DMS79 (cell line): Measurements from ENCODE around the gene ABCC2.
"Not testable (repeated sequence)": the region's sequence is repeated elsewhere in the genome, so short reads cannot be mapped to it uniquely, and the experiment has no call there.

Experiments
- DNase-seq: peaks from one replicate; lab custom pipeline; 2025; lab: John Stamatoyannopoulos, UW

Gene ABCC2

DNA sequence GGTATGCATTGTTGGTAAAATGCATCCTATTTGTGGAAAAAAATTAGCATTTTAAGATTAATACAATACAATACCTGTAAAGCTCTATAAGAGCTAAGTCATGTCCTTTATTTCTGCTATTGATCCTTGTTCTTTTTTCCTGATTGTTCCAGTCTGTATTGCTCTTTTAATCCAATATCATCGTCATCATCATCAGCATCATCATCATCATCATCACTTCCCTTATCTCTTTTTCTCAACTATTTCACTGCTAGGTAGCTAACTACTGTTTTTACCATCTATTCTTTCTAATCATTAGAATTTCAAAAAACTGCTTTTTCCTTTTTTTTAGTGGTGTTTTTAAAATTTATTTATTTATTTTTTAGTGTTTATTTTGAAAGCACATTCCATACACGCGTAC is 71.2 kb downstream of the ABCC2 start:
- DNase-seq = no peak

DNA sequence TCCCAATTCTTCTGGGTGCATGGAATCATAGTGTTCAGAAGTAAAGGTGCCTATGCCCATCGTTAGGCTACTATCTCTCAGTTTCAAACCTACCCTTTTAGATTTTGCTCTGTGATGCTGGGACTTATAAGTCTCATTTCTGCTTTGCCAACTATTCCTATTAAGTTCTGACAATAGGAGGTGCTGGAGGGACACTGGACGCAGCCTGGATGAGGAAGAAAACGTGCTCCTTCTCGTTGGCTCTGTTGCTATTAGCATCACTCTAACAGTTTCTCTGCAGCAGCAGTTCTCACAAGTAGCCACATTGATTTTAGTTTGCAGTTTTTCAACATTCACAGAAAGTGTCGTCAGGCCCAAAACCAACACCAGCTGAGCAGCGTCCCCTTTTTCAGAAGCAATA is 72.4 kb downstream of the ABCC2 start:
- DNase-seq = no peak

DNA sequence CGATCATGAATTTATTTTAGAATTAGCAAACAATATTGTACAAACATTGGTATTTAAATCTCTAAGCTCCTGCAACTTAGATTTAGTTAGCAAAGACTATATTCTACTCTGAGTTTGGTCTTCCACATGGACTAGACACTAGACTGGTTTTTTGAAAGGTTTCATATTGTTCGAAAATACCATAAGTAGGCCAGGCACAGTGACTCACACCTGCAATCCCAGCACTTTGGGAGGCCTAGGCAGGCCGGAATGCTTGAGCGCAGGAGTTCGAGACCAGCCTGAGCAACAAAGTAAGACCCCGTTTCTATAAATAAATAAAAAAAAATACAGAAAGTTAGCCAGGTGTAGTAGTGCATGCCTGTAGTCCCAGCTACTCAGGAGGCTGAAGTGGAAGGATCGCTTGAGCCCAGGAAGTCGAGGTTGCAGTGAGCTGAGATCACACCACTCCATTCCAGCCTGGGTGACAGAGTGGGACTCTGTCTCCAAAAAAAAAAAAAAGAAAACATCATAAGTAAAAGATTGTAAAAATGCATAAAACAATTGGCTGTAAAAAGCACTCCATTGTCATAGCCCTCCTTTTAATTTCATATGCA is 73.1 kb downstream of the ABCC2 start:
- no peak for DNase-seq

DNA sequence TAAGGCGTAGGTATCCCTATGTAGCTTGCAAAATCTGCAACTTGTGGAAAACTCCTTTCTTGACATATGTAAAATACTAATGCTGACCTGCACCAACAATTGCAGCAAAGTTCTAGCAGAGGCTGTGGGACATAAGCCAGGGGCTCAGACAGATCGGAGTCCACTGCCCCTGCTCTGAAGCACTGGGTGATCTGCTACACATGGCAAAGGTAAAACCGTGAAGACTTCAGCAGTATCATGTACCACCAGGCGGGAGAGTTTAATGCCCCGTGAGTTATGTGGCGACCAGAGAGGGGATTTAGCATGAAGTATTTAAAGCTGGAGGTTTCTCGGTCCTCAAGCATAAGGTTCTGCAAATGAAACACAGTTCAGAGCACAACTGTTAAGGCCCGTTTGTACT is 76.4 kb downstream of the ABCC2 start:
- DNase-seq = no peak

DNA sequence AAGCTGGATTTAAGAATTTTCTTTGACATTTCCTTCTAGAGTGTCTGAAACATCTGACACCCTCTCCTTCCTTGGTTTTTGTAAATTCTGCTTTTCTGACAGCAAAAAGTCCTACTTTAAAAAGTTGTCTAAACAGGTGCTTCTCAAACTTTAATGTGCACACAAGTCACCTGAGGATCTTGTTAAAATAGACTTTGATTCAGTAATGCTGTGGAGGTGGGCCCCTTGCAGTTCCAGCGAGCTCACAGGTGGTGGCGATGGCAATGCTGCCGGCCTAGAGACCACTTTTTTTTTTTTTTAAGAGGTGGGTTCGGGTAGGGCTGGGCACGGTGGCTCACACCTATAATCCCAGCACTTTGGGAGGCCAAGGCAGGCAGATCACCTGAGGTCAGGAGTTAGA is 77.1 kb downstream of the ABCC2 start:
- DNase-seq = no peak

DNA sequence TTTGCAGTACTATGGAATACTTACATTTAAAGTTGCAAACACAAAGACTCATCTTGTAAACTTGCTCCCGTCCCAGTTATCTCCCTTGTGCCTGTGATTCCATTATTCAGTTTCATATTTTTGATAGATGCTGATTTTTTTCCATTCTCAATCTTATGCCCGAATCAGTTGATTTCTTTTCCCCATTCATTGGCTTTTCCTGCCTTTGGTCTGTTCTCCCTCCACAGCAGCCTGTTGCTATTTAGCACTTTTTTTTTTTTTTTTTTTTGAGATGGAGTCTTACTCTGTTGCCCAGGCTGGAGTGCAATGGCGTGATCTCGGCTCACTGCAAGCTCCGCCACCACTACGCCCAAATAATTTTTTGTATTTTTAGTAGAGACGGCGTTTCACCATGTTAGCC is 78.0 kb downstream of the ABCC2 start:
- DNase-seq = no peak

DNA sequence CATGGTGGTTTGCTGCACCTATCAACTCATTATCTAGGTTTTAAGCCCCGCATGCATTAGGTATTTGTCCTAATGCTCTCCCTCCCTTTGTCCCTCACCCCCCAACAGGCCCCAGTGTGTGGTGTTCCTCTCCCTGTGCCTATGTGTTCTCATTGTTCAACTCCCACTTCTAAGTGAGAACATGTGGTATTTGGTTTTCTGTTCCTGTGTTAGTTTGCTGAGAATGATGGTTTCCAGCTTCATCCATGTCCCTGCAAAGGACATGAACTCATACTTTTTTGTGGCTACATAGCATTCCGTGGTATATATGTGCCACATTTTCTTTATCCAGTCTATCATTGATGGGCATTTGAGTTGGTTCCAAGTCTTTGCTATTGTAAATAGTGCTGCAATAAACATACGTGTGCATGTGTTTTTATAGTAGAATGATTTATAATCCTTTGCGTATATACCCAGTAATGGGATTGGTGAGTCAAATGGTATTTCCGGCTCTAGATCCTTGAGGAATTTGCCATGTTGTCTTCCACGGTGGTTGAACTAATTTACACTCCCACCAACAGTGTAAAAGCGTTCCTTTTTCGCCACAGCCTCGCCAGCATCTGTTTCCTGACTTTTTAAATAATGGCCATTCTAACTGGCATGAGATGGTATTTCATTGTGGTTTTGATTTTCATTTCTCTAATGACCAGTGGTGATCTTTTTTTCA is 81.2 kb downstream of the ABCC2 start:
- DNase-seq = not testable (repeated sequence)

DNA sequence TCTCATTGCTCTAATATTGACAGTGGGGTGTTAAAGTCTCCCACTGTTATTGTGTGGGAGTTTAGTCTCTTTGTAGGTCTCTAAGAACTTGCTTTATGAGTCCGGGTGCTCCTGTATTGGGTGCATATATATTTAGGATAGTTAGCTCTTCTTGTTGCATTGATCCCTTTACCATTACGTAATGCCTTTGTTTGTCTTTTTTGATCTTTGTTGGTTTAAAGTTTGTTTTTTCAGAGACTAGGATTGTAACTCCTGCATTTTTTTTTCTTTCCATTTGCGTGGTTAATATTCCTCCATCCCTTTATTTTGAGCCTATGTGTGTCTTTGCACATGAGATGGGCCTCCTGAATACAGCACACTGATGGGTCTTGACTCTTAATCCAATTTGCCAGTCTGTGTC is 84.8 kb downstream of the ABCC2 start:
- DNase-seq = not testable (repeated sequence)

DNA sequence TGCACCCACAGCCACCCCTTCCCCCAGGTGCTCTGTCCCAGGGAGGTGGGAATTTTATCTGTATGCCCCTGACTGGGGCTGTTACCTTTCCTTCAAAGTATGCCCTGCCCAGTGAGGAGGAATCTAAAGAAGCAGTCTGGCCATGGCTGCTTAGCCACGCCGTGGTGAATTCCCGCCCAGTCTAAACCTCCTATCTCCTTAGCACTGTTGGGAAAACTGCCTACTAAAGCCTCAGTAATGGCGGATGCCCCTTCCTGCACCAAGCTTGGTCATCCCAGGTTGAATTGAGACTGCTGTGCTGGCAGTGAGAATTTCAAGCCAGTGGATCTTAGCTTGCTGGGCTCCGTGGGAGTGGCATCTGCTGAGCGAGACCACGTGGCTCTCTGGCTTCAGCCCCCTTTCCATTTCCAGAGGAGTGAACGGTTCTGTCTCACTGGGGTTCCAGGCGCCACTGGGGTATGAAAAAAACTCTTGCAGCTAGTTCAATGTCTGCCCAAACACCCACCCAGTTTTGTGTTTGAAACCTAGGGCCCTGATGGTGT is 87.2 kb downstream of the ABCC2 start:
- no peak for DNase-seq

DNA sequence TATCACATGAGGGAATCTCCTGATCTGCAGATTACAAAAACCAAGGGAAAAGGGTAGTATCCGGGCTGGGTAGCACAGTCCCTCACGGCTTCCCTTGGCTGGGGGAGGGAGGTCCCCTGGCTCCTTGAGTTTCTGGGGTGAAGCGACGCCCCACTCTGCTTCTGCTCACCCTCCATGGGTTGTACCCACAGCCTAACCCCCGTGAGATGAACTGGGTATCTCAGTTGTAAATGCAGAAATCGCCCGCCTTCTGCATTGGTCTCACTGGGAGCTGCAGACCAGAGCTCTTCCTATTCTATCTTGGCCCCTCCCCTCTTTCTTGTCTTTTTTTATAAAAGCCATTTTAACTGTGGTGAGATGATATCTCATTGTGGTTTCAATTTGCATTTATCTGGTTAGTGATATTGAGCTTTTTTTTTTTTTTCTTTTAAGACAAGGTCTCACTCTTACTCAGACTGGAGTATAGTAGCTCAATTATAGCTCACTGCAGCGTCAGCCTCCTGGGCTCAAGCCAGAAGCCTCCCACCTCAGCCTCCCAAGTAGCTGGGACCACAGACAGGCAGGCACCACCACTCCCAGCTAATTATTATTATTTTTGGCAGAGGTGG is 87.8 kb downstream of the ABCC2 start:
- DNase-seq = no peak

DNA sequence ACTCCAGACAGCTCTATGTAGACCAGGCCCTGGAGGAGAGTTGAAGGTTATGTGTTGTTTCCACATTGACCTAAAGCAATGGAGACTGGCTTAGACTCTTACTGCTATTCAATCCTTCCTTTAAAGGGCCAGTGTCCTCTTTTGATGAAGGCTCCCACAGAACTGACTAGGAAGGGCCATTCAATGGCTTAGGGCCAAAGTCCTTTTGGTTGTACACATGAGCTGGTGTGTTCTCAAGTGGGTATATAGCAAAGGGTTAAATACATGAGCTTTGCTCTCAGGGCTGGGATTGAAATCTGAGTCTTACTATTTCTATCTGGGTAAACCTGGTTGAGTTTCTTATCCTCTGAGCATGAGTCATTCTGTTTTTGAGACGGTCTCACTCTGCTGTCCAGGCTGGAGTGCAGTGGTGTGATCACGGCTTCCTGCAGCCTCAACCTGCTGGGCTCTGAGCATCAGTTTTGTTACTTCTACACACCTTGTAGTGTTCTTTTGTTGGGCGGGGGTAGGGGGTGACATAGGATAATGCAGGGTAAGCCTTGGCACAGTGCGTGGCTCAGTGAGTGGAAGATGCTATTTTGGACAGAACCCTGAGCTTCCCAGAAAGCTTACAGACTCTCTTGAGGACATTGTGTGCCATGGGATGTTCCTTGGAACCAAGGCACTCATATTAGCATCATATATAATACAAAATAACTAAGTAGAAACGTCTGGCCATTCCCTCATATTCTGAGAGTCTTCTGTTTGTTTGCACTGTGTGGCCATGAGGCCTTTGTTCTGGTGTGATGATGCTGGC is 90.1 kb downstream of the ABCC2 start:
- no peak for DNase-seq

DNA sequence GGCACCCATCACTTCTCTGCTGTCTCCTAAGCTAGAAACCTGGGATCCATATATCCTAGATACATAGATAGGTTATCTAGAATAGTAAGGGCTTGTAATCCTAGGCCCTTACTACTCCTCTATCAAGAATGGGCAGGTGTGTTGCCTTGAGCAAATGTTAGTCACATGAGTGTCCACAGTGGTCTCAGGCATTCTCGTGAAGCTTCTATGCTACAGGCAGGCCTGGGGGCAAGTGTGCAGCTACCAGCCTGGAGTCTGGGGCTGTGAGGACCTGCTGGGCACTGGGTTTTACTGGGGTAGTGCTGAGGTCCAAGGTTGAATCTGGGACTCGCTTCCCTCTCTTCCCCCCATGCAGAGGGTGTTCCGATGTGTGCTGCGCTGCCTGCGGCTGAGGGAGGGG is 91.4 kb downstream of the ABCC2 start:
- DNase-seq = no peak

DNA sequence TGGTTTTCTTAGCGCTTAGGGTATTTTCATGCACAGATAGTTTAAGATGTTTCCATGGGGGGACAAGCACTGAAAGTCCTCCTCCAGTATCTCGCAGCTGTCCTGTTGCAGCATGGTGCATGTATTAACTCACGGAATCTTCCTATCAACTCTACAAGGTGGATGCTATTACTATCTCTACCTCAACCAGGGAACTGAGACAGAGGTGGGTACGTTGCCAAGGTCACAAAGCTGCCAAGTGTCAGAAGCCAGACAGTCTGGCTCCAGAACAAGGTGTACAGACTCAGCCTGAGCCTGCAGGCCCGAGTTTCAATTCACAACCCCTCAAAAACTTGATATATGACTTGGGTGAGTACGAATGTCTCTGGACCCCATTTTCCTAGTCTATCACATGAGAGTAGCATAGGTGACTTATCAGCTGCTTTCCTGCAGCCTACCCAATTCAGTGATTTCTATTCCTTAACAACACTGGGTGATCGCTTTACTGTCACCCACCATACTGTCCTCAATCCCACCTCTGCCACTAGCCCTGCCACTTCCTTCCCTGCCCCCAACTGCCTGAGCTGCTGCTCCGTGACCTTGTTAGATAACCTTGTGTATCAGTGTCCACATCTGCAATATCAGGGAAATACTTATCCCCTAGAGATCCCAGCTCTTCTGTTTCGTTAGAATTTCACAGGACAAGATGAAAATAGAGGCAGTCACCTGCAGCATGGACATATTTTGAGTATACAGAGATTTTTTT is 92.1 kb downstream of the ABCC2 start:
- no peak for DNase-seq

DNA sequence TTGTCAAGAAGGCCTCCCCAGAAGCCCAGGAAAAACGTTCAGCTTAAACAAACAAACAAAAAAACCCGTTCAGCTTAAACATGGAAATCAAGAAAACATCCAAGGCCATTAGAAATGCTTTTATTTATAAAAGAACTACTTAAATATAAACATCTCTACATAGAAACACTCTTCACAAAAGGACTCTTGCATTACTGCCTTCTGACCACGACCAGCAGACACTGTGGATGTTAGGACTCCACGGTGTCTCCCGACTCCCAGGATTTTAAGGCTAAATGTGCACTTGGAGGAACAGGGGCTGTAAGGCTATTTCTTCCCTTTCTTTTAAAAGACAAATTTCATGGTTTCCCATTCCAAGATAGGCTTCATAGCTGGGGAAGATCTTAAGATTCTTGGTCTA is 93.0 kb downstream of the ABCC2 start:
- no peak for DNase-seq

DNA sequence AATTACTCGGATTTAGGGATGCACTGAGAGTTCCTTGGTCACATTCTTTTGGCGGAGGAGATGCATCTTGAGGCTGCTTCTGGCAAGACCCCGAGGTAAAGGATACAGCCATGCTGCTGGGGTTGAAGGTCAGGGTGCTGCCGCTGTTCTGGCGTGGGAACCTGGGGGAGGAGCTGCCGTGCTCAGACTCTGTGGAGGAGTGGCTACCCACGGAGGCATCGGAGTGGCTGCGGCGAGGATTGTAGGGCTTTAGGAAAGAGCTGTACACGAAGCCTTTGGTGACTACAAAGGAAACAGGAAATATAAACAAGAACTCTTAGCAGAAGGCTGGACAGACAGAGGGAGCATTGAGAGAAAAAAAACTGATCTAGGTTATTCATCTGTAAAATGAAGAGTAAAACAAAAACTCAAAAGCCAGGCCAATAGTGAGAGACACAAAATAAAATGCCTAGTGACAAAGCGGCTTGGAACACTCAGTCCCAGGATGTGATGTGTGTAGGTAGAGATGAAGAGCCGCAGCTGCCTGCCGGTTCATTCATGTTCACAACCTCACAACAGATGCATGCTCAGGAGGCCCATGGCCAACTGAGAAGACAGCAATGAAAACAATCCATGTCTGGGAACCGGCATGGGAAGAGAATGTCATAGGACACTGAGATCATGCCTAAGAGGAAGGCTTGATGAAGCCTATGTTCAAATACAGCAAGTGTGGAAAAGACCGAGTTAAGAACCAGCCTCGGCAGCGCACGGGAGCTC is 97.8 kb downstream of the ABCC2 start:
- DNase-seq = no peak

DNA sequence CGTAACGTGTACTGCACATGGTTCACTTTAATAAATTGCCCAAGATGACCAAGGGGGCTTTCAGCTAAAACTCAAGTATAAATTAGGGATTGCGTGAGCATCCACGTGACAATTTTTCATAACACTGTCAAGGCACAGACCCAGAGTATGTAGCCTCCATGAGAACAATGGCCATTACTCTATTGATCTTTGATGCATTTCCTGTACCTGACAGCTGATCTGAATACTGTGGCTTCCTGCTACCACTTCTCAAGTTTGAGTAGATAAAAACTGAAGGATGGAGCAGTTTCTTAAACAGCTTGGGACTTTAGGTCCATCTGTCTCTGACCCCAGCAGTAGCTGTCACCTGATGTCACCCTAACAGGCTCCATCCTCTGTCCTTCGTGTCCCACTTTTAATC is 98.9 kb downstream of the ABCC2 start:
- DNase-seq = no peak

DNA sequence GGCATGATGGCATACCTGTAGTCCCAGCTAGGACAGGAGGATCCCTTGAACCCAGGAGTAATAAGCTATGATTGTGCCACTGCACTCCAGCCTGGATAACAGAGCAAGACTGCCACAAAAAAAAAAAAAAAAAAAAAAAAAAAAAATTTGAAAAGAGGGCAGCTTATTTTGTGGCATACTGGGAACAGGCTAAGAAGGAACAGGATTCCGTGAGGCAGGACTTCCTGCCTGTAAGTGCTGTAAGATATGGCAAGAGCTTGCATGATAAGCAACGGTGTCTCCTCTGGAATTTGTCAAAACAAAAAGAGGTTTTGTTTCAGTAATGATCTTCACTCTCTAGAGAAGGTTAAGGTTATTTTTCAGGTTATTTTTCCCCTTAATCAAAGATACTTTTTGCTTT is 101.1 kb downstream of the ABCC2 start:
- no peak for DNase-seq

DNA sequence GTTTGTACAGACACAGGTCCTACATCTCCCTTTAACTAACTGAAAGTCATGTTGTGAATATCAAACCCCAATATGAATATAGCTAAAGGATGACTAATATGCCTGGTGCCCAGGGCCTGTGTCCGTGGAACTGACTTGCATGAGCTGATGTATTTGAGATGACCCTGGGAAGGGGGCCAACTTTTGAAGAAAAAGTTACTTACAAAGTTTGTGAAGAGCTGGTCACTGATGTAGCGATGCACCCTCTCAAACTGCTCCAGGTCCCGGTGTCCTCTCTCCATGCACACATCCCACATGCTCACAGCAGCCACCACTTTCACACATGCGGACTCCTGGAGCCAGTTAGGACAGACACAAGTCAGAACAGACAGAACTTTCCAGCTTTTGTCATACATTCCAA is 106.2 kb downstream of the ABCC2 start:
- no peak for DNase-seq

DNA sequence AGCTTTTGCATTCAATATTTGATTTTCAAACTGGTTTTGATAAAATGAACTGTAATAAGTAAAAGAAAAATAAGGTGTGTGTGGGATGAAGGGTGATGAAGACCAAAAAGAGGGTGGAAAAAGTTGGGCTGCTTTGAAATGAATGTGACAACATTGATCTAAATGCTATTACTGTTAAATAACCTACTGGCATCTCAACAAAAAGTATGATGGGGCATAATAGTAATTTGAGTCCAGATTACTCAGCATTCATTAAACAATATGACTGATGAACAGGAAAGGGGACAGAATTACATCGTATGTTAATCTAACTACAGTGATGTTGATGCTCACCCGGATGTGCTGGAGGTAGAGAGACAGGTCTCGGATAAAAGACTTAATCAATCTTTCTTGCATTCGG is 112.2 kb downstream of the ABCC2 start:
- DNase-seq = no peak

DNA sequence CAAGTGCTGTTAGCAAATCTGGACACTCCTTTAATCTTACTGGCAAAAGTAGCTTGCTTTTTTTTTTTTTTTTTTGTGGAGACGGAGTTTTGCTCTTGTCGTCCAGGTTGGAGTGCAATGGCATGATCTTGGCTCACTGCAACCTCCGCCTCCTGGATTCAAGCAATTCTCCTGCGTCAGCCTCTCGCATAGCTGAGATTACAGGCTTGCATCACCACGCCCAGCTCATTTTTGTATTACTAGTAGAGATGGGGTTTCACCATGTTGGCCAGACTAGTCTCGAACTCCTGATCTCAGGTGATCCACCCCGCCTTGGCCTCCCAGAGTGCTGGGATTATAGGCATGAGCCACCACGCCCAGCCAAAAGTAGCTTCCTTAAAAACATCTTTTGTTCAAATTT is 112.6 kb downstream of the ABCC2 start:
- not testable (repeated sequence) for DNase-seq

DNA sequence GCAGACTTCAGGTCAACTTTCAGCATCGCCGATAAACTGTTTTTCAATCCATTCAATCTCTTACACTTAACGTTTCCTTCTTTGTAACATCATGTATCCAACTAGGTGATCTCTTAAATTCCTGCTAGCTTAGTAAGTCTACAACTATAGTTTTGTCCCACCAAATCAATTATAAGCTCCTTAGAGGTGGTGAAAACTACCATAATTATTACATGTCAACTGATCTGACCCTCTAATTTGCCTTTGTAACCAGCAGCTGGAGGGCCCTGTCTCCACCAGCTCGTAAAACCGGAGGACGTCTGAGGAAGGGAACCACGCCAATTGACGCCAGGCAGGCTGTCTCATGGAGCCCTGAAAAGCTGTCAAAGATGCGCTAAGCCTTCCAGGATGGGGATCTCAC is 113.4 kb downstream of the ABCC2 start:
- no peak for DNase-seq
